Ascending aorta (tissue), 2 donors: ENCODE measurements around the gene LILRB1. TPM values are rescaled to one million over a fixed set of nuclear protein-coding genes. Genes with fewer than 3 reads are reported as not detected.

Source experiments
- DNase-seq, 2 donors: peaks; one replicate each; pipeline ENCODE4 v3.0.0-alpha.2; 2019; ENCODE audit warnings: low spot score in 2 of 2
- H3K27ac ChIP-seq, 2 donors: fragments of 200-600 bp; sonication (generic); one replicate each; pipeline ENCODE4 v1.5.1; 2016 to 2017; ENCODE audit warnings: mild to moderate bottlenecking in 1 of 2
- H3K27me3 ChIP-seq: fragments of 200-600 bp; sonication (generic); one replicate; pipeline ENCODE4 v1.5.1; 2017
- H3K36me3 ChIP-seq, 2 donors: fragments of 200-600 bp; sonication (generic); one replicate each; pipeline ENCODE4 v1.5.1; 2016
- H3K4me1 ChIP-seq, 2 donors: fragments of 200-600 bp; sonication (generic); one replicate each; pipeline ENCODE4 v1.5.1; 2016 to 2017; ENCODE audit warnings: mild to moderate bottlenecking in 1 of 2
- H3K4me3 ChIP-seq, 2 donors: fragments of 200-600 bp; sonication (generic); one replicate each; pipeline ENCODE4 v1.5.1; 2016 to 2017; ENCODE audit warnings: mild to moderate bottlenecking in 1 of 2
- H3K9me3 ChIP-seq, 2 donors: fragments of 200-600 bp; sonication (generic); one replicate each; pipeline ENCODE4 v1.5.1; 2016
- intact Hi-C: fragments of 100-400 bp; cut with DNase I; formaldehyde crosslinking; loops from one replicate; pipeline ENCODE4 v1.15.1; 2023
- total RNA-seq: library from RNA; depleted of rRNA; stranded (reverse); fragments of >200 nt; gene quantifications from one replicate; pipeline ENCODE4 v1.1.0, GENCODE V29; 2016
- TF ChIP-seq, protein P1 (sequence below), 3 experiments: fragments of 200-600 bp in 2 of 3; fragments of 450-650 bp in 1 of 3; sonication (generic) in 2 of 3; IDR thresholded peaks; one replicate each; pipeline ENCODE4 v1.5.1; 2016 to 2019; ENCODE audit warnings: antibody characterized with exemption in 3 of 3, mild to moderate bottlenecking in 1 of 3, moderate library complexity in 1 of 3

The LILRB1 gene
- total RNA-seq, 1 donor from 2014 or later: 2.7 TPM

DNA sequence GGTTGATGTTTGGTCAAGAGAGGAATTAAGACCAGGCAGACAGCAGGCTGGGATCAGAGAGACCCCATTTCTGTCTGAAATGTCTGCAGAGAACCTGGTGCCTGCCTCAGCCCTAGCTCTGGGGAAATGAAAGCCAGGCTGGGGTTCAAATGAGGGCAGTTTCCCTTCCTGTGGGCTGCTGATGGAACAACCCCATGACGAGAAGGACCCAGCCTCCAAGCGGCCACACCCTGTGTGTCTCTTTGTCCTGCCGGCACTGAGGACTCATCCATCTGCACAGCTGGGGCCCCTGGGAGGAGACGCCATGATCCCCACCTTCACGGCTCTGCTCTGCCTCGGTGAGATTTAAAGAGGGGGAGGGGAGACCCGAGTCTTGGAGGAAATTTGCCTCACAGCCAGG lies 32.4 kb downstream of the LILRB1 start, which contains the start of gene LILRB4:
LILRB4 (plus strand) TSS at position 256 of the 400 bp plus-strand sequence; CDS start at position 305, 49 bp downstream.
- no peaks in the 10 kb centered on the region for H3K36me3 ChIP-seq
- no peaks in the 10 kb centered on the region for H3K9me3 ChIP-seq
- TF ChIP-seq, protein P1, sequence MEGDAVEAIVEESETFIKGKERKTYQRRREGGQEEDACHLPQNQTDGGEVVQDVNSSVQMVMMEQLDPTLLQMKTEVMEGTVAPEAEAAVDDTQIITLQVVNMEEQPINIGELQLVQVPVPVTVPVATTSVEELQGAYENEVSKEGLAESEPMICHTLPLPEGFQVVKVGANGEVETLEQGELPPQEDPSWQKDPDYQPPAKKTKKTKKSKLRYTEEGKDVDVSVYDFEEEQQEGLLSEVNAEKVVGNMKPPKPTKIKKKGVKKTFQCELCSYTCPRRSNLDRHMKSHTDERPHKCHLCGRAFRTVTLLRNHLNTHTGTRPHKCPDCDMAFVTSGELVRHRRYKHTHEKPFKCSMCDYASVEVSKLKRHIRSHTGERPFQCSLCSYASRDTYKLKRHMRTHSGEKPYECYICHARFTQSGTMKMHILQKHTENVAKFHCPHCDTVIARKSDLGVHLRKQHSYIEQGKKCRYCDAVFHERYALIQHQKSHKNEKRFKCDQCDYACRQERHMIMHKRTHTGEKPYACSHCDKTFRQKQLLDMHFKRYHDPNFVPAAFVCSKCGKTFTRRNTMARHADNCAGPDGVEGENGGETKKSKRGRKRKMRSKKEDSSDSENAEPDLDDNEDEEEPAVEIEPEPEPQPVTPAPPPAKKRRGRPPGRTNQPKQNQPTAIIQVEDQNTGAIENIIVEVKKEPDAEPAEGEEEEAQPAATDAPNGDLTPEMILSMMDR (IDR thresholded peaks at IDR 0.05): no peak
- intact Hi-C loops: no loop called here
- no peaks in the 10 kb centered on the region for H3K4me1 ChIP-seq
- no peaks in the 10 kb centered on the region for H3K27me3 ChIP-seq
- H3K4me3 ChIP-seq: peak within 1 kb of the TSS in 1 of 2 donors; percentile 15
- peak in 1 of 2 donors; percentile 67 for DNase-seq
- H3K27ac ChIP-seq: no peak within 1 kb of the TSS

- Histone ChIP-seq H3K36me3 (no peaks in the 10 kb centered on the region), H3K27me3 (no peaks in the 10 kb centered on the region), H3K4me3 (no peak overlapping the region), H3K4me1 (no peaks in the 10 kb centered on the region), H3K27ac (no peak overlapping the region), H3K9me3 (no peaks in the 10 kb centered on the region)
- intact Hi-C loops: no loop called here
- no peak for DNase-seq
- TF ChIP-seq, protein P1 (IDR thresholded peaks at IDR 0.05): no peak
Observed at GRCh38 chr19:54665530-54665929, 35.2 kb downstream of the LILRB1 start.

GRCh38 chr19:54667217-54667616 lies 36.9 kb downstream of the LILRB1 start:
- TF ChIP-seq, protein P1 (IDR thresholded peaks at IDR 0.05): no peak
- Histone ChIP-seq H3K9me3 (no peaks in the 10 kb centered on the region), H3K36me3 (no peaks in the 10 kb centered on the region), H3K27me3 (no peaks in the 10 kb centered on the region), H3K4me3 (no peak overlapping the region), H3K27ac (no peak overlapping the region), H3K4me1 (no peaks in the 10 kb centered on the region)
- DNase-seq: no peak
- intact Hi-C loops: no loop called here

DNA sequence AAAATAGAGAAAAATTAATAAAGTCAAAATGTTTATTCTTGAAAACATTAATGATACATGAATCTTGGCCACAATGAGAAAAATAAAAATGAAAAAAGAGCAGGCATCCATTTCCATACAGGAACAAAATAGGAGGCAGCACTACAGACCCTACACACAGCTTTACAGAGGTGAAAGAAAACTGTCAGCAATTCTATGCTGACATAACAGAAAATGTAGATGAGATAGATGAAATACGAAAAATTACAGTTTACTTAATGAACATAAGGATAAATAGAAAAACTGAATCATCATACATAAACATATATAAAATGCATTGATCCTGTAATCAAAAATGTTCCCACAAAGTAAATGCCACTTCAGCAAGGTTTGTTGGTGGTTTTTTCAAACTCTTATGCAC lies 38.1 kb downstream of the LILRB1 start:
- no peaks in the 10 kb centered on the region for H3K36me3 ChIP-seq
- no peak overlapping the region for H3K4me3 ChIP-seq
- intact Hi-C loops: no loop called here
- H3K27me3 ChIP-seq: no peaks in the 10 kb centered on the region
- no peak for DNase-seq
- no peaks in the 10 kb centered on the region for H3K4me1 ChIP-seq
- H3K27ac ChIP-seq: no peak overlapping the region
- TF ChIP-seq, protein P1 (IDR thresholded peaks at IDR 0.05): no peak
- no peaks in the 10 kb centered on the region for H3K9me3 ChIP-seq

GRCh38 chr19:54670576-54671357 lies 40.5 kb downstream of the LILRB1 start:
- DNase-seq: no peak
- Histone ChIP-seq H3K27ac (no peak overlapping the region), H3K9me3 (no peaks in the 10 kb centered on the region), H3K36me3 (no peaks in the 10 kb centered on the region), H3K4me1 (no peaks in the 10 kb centered on the region), H3K27me3 (no peaks in the 10 kb centered on the region), H3K4me3 (no peak overlapping the region)
- intact Hi-C loops: no loop called here
- TF ChIP-seq, protein P1 (IDR thresholded peaks at IDR 0.05): no peak
